HG03520 (cell line): ENCODE data around the gene PTAR1.
"Not testable (repeated sequence)": the region's sequence is repeated elsewhere in the genome, so short reads cannot be mapped to it uniquely, and the experiment has no call there.

Experiments used
- ATAC-seq: cut with Tn5 transposase; IDR thresholded peaks from one replicate; pipeline ENCODE4 v1.9.1; 2021; ENCODE audit warnings: mild to moderate bottlenecking, moderate library complexity; ENCODE audit not compliant: unreplicated experiment

The PTAR1 gene, protein sequence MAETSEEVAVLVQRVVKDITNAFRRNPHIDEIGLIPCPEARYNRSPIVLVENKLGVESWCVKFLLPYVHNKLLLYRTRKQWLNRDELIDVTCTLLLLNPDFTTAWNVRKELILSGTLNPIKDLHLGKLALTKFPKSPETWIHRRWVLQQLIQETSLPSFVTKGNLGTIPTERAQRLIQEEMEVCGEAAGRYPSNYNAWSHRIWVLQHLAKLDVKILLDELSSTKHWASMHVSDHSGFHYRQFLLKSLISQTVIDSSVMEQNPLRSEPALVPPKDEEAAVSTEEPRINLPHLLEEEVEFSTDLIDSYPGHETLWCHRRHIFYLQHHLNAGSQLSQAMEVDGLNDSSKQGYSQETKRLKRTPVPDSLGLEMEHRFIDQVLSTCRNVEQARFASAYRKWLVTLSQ

DNA sequence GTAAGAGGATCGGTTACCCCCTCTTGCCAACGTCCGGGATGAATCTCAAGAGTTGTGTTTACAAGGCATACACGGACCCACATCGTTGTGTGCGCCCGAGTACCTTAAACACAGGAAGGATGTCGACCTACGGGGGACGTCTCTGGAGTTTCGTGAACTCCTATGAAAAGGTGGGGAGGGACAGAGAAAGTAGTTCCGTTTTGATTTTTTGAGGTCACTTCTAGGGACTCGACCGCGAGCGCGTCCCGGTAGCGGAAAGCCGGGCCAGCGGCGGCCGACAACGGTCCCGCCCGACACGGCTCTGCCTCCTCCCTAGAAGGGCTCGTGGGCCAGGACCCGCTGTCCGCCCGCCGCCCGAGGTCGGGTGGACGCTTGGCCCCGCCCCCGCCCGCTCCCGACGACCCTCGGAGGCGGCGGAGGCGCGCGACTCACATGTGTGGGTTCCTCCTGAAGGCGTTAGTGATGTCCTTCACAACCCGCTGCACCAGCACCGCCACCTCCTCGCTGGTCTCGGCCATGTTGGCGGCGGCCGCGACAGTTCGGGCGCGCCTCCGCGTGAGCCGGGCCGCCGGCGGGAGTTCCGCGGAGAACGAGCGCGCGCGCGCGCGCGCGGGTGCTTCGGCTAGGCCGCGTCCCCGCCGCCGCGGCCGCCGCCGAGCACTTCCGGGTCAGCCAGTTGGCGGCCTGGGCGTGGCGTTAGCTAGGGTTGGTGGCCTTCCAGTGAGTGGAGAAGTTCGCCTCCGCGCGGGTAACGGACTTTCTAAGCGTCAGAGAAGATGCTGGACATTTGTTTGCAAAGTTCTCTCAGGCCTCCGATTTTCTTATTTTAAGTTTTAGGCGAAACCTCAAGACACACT is at the start of gene PTAR1:
Gene PTAR1 (minus strand): TSS at position 591 of the 857 bp plus-strand sequence. CDS start 73 bp downstream, at position 518.
- ATAC-seq = peak; percentile 86

DNA sequence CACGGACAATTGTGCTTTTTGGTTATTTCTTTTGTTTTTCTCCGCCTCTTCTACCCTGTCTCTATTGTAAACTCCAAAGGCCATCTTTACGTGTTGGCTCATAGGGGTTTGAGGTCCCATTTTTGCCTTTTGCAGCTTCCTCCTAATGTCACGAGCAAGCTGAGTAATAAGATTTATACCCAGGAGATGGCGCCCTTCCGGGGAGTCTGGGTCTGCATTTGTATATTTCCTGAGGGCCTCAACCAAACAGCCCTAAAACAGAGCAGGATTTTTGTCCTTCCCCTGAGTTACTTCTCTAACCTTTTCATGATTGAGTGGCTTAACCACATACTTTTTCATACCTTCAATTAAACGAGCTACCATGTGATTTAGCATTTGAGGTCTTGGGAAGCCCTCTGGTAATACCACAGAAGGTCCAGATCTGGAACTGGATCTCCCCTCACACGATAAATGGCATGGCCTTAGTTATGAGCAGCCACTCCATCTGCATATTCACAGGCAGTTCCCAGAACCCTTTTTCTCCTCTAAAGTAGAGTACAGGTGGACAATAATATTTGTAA is 49.6 kb upstream of the PTAR1 start:
- no peak for ATAC-seq

DNA sequence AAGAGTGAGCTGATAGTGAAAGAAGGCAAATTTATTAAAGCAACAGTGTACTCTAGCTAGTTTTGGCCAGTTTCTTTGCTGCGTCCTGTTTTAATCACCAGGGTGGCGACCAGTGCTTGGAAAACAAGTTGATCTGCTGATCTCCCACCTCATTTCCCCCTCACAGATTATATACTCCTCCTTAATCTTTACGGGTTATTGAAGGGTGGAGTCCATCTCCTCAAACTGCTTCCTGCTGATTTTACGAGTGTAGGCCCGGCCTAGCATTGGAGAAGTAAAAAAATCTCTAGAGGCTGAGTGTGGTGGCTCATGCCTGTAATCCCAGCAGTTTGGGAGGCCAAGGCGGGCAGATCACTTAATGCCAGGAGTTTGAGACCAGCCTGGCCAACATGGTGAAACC is 46.8 kb upstream of the PTAR1 start:
- no peak for ATAC-seq

DNA sequence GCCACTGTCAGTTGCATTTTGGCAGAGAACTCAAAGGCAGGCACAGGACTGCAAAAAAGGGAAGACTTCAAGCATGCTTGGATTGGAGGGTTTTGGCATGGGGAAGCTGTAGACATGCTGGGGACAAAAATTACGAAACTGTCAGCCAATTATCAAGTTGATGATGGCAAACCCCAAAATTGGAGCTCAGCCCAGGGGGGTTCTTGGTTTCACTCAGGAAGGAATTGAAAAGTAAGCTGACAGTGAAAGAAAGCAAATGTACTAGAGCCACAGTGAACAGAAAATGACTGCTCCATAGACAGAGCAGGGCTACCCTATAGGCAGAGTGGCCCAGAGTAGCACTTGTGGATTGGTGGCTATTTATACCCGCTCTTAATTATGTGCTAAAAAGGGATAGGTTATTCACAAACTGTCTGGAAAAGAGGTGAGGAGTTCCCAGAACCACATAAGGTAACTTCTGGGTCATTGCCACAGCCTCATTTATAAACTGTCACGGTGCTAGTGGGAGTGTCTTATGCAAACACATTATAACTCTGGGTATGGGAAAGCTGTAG is 46.2 kb upstream of the PTAR1 start:
- no peak for ATAC-seq

DNA sequence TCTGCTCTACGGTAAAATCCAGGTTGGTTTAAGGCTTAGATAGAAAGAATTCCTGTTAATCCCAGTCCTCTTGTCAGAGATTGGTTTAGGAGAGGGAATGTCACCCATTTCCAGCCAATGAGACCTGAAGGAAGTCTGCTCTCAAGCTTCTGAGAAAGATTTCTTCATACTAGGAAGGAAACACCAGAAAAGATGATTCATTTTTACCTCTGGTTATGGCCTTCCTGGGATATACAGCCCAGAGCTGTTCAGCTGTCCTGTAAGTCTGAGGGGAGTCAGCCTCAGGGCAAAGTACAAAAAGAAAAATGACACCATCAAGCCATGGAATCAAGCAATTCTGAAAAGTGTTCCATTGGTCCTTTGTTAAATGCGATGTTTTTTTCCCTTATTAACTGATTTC is 42.2 kb upstream of the PTAR1 start:
- no peak for ATAC-seq

DNA sequence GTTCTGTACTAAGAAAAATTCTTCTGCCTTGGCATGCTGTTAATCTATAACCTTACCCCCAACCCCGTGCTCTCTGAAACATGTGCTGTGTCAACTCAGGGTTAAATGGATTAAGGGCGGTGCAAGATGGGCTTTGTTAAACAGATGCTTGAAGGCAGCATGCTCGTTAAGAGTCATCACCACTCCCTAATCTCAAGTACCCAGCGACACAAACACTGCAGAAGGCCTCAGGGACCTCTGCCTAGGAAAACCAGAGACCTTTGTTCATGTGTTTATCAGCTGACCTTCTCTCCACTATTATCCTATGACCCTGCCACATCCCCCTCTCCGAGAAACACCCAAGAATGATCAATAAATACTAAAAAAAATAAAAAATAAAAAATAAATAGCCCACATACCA is 40.2 kb upstream of the PTAR1 start:
- not testable (repeated sequence) for ATAC-seq

DNA sequence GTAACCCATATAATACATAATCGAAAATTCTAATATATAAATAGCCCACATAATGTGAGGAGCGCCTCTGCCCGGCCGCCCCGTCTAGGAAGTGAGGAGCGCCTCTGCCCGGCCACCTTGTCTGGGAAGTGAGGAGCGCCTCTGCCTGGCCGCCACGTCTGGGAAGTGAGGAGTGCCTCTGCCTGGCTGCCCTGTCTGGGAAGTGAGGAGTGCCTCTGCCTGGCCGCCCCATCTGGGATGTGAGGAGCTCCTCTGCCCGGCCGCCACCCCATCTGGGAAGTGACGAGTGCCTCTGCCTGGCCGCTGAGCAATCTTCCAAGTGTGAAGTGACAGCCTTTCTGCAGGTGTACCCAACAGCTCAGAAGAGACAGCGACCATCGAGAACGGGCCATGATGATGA is 39.7 kb upstream of the PTAR1 start:
- ATAC-seq = not testable (repeated sequence)

DNA sequence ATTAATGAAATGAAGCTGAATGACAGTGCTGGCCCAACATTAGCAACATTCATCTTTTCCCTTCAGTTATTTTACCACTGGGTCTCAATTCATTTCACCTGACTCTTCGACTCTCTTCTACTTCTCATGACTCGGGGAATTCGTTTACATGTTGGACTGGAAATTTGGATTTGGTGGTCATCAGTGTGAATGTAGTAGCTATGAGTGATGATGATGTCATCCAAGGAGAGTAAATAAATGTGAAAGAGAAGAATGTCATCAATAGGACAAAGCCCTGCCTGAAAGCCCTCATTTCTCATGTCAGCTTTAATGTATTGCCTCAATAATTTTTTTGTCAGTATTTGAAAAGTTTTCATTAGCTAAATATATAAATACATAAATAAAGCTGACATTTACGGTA is 38.9 kb upstream of the PTAR1 start:
- no peak for ATAC-seq

DNA sequence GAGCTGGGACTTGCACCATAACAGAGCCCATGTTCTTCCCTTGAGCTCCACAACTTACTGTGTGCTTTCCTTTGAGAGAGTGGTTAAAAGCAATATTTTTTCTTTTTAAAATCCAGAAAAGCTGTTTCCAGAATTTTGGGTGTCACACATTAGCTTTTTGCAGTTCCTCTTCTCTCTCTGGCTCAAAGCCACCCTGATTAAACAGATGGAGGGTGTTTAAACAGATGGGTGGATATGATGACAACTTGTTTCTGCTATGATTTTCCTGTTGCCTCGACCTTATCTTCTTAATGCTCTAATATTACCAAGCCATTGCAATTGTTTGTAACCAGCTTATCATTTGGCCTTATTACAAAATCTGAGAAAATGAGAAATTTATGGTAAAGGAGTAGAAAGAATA is 37.9 kb upstream of the PTAR1 start:
- ATAC-seq = no peak

DNA sequence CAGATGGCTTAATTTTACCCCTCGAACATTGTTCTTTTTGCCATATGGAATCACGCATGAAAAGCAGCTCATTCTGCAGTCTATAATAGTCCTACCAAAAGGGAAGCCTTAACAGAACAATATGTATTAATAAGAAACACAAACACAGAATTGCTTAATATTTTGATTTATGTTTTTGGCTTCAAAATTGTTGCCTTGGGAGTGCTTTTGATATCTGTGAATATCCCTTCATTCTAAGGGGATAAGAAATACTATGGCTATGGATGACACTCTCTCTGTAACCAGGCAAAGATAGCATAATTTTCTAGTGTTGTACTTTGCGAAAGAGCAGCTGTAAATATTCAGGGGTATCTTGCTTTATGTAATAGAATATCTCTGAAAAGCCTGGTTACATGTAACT is 34.5 kb upstream of the PTAR1 start:
- ATAC-seq = no peak

DNA sequence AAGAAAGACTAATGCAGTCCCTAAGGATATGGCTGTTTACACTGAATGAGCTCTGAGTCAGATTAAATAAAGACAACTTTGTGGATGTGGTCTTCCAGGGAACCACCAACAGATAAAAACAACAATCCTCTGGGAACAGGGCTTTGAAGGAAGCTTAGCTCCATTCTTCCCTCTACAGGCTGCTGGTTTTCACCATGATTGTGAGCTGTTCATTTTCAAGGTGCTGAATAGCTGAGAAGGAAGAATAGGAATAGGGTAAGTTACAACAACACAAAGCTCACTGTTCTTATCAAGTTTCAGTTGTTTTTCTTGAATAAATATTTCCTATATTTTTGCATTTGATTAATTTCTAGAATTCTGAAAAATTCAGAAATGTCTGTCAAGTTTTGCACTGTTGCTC is 25.9 kb upstream of the PTAR1 start:
- no peak for ATAC-seq

DNA sequence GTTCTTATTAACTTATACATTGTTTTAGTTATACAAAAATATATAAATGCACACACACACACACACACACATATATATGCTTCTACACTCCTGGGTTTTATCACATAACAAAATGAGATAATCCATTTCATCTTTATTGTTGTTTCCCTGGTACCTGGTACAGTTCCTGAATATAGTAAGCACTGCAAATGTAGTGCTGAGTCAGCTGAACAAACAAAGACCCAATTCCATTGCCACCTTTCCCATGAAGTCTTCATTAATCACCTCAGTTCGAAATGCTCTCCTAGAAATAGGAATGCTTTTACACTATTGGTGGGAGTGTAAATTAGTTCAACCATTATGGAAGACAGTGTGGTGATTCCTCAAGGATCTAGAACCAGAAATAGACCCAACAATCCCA is 13.4 kb upstream of the PTAR1 start:
- no peak for ATAC-seq

DNA sequence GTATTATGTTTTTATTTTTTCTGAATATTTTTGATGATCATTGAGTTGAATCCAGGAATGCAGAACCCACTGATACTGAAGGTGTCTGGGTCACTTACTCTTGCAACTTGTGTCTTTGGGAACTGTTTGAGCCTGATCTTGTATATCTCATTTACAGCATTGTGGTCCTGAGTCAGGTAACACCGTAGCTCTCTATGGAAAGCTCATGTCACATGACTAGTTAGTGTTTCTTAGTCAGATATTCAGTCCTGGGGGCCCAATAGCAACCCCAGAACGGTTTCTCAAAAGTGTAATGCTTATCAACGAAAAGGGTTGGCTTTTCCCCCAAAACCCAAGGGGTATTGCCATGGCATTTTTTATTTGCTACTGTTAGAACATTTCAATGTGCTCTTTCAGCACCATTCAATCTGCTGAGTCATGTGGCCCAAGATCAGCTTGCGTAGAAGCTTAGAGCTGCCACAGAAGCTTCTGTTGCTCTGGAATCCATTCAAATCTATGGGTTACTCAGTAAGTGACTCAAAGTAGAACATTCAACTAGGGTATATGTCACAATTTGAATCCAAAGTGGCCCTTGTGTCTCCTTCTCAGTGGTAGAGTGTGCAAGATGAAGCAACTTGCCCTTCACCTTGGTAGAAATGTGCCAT is 12.1 kb upstream of the PTAR1 start:
- no peak for ATAC-seq

DNA sequence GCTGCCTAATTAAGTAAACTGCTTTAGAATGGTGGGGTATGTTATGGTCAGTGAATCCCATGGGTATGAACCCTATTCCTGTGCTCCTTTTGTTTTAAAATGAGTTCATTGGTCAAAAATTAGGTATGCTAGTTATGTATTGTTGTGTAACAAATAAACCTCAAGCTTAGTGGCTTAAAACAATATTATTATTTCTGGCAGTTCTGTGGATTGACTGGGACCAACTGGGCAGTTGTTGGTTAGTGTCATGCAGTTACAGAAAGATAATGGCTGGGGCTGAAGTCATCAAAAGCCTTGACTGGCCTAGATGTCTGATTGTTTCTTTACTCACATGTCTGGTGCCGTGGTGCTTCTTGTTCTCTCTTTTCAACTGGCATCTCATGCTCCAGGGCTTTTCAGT is 8.9 kb upstream of the PTAR1 start:
- no peak for ATAC-seq

DNA sequence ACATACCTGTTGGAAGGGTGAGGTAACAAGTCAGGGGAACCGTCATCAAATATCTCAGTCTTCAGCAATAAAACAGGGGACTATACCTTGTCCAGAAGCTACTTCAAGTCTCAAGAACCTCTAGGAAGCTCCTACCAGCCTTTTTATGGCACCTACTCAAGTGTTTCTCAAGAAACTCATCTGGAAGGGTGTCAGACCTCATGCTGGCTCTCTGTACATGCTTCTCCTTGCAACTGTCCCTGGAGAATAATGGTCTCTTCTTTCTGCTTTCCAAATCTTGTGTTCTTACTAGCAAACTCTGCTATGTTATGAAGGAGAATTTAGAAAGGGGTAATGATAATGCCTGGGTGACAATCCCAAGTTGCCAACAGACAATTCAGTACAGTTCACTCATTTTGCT is 8.3 kb upstream of the PTAR1 start:
- no peak for ATAC-seq

DNA sequence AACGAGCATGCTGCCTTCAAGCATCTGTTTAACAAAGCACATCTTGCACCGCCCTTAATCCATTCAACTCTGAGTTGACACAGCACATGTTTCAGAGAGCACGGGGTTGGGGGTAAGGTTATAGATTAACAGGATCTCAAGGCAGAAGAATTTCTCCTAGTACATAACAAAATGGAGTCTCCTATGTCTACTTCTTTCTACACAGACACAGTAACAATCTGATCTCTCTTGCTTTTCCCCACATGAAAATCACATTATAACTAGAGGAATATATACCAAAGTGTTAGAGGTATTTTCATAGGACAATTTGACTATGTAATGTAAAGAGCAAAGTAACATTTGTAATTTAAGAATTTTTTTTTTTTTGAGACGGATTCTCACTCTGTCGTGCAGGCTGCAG is 4.1 kb upstream of the PTAR1 start:
- not testable (repeated sequence) for ATAC-seq

DNA sequence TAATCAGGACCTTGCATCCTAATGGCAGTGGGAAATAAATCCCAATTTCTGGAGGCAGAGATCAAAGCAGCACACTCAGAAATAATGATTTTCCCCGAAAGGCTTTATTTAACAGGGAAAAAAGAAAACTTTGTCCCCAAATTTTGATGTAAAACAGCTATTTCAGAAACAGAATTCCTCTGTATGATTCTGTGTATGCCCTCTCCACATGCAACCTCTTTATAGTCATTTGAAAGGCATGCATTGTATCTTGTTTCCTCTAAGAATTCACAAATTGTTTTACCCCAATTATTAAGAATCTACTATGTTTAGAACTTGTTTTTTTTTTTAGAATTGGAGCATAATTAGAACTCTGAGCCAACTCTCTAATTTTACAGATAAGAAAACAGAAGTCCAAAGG is 2.7 kb upstream of the PTAR1 start:
- no peak for ATAC-seq

DNA sequence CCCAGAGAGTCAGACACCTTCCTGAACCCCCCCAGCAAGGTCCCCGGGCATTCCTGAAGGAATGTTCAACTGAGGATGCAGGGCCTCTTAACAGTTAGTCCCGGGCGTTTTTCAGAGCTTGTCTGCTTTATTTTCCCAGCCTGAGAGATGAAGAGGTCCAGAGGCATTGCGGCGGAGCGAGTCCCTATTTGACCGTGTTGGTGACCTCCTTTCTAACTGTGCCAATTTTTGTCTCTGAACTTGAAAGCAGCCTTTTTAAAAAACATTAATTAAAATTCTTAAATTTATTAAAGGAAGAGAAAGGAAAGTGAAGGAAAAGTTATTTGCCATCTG is 433 bp upstream of the PTAR1 start:
- no peak for ATAC-seq

DNA sequence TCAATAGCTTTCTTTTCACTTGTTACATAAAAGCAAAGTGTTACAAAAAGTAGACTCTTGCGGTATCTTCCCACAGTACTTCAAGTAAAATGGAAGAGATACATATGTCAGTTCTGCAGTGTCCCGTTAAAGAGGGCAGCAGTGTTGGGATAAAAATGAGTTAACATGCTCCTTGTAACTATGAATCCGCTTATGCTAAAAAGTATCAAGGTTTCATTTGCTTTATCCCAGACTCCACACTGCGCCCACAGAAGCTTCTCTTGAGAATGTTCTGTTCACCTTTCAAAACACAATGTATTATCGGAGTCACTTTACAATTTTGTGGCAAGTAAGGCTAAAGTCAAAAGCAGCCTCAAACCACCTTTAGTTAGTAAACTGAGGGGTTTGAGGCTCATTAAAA is 790 bp downstream of the PTAR1 start:
- ATAC-seq = peak; percentile 0

DNA sequence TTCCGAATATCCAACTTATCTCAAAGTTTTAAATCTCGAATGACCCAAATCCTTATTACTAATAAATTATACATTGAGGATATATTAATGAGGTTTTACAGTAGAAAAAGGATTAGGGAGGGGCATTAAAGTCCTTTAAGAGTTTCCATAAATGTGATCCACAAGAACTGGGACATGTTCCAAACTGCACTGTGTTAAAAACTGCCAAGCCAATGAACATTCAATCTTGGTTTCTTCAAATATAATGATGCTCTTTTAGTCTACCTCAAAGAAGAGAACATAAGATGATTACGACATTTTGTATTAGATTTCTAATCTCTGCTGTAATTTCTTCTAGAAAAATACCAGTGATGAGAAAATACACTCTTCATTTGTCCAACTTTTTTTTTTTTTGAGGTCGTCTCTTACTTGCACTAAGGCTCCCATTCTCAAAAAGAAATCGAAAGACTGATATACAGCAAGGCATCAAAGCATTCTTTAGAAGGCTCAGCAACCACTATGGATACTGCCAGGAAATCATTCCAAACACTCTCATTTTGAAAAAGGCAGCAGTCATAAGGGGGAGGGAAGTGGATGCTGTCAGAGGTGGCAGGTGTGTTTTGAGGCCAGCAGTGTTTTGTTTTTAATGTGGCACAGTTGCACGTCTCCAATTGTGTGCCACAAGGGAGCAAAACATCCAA is 1.7 kb downstream of the PTAR1 start:
- ATAC-seq = no peak

DNA sequence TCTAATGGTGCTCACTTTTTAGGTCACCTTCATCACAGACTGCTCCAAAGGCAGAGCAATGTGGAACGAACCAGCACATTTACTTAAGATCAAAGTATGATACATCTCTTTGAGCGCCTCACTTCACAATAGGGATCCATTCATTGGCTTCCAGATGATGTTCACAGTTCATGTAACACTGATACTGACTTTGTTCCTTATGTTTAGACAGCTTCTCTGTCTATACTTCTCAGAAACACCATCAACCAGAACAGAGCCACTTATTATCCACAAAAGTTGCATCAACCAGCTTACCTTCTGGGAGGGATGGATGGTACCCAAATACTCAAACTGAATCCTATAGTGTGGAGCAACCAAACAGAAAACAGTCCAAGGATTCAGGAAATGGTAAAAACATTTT is 4.6 kb downstream of the PTAR1 start:
- ATAC-seq = no peak
